NCI-H128 (cell line): ENCODE data around the gene PRM2.

ENCODE experiments used
- DNase-seq: peaks from one replicate; lab custom pipeline; 2025; ENCODE audit not compliant: unreplicated experiment; lab: John Stamatoyannopoulos, UW

Gene PRM2

DNA sequence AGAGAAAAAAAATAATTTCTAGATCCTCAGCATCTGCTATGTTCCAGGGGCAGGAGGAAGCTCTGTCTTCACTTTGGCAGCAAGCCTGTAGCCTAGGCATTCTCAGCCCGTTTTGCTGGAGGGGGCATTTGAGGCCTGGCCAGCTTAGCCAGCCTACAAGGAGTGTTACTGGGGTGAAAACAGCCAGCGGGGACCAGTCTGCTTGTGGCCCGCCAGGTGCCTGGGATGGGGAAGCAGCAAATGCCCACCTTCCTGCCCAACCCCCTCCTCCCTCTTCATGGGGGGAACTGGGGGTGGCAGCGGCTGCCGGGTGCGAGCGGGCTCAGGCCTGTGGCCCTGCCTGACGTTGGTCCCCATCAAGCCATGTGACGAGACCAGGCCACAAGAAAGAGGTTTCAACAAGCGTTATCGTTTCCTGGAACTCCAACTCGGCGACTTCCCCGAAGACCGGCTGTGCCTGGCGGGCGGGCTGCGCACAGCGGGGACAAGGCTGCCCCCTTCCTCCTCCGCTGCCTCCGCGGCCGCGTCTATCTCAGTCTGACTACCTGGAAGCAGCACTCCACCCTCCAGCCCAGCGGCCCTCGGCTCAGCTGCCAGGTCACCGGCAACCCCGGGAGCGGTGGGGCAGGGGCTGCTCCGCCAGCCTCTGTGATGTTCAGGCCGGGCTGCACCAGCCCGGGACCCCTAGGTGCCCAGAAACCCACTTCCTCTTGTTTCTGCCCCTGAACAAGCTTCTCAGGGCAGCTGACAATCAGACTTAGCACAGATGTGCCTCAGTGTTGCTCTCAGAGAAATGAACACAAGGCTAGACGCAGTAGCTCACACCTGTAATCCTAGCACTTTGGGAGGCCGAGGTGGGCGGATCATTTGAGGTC lies 43.2 kb downstream of the PRM2 start:
- no peak for DNase-seq

GRCh38 chr16:11232302-11232851 lies 43.9 kb downstream of the PRM2 start:
- no peak for DNase-seq

DNA sequence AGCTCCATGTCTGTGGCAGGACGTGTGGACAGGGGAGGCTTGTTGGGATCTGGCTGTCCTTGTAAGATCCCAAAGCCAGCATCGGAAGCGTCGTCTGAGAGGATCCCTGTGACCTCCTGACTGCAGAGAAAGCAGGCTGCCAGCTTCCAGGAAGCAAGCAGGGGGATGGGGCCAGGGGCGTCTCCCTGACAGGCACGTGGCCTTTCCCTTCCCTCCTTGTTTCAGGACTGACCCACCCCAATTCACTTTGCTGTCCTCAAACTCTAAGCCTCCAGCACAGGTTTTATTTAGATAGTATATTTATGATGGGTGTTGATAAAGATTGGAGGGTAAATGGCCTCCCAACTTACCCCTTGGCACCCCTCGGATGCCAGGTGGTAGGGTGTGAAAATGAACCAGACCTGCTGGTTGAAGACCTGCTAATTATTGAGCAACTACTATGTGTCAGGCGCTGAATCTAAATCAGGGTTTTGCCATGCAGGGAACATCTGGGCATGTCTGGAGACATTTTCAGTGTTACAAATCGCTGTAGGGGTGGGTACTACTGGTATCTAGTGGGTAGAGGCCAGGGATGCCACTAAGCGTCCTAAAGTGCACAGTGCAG lies 44.8 kb downstream of the PRM2 start:
- DNase-seq, result no peak

DNA sequence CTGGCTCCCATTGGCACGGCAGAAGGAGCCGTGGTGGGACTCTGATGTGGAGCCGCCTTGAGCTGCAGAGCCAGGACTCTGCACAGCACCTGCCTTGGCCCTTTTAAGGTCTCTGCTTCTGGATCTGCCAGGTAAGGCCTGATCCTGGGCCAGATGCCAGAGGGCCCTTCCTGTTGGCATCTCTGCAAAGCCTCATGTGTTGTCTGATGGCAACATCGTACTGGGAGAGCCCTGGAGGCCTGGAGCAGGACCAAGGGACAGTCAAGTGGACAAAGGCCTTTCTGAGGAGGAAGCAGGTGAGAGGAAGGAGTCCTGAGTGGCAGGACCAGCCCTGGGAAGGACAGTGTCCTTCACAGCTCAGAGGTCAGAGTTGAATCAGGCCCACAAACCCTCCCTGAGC lies 46.4 kb downstream of the PRM2 start:
- DNase-seq, result no peak

- no peak for DNase-seq
These were observed 46.8 kb downstream of the PRM2 start for GRCh38 chr16:11229432-11229831.

DNA sequence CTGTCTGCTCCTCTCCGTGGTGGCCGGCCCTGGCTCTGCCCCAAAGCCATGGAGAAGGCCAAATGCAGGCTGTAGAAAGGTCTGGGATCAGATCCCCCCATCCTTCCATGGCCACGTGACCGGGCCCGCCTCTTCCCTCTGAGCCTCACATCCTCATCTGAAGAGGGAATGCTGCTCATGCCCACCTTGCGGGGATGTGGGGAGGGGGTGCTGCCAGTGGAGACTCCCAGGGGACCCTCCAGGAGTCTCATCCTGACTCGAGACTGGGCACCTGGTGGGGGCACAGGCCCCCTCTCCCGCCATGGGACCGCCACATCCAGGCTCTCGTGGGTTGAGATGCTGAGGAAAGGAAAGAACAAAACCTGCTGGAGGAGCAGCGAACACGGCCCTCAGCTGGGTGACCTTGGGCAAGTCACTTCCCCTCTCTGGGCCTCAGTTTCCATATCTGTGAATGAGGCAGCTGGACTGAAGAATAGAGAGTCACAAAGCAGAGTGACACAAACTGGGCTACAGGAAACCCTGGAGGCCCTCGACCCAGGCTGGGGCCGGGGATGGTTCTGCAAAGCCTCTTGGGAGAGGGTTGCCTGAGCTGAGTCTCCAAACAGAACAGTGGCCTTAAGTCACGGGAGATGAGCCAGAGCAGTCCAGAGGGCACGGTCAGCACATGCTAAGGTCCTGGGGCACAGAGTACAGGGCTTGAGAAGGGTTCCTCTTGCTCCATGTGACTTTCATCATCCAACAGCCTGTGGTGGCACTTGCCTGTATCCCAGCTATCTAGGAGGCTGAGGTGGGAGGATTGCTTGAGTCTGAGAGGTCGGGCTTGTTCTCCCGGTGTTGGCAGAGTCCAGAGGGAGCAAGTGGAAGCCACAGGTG lies 50.4 kb downstream of the PRM2 start:
- DNase-seq, result no peak
